ENCODE measurements around the gene CATSPER3.

CATSPER3 gene

GRCh38 chr5:135053278-135053677, 85.6 kb downstream of the CATSPER3 start:
- H3K4me3 ChIP-seq (ENCODE audit: low read depth, low read length) = no peak overlapping the region
- peaks cover 72% of the 10 kb centered on the region for H3K27me3 ChIP-seq (ENCODE audit: control insufficient read depth, insufficient read depth, low read length)
- no peaks in the 10 kb centered on the region for H3K4me1 ChIP-seq (ENCODE audit: control insufficient read depth, insufficient read depth, low read length)
- H3K9me3 ChIP-seq (ENCODE audit: control insufficient read depth, insufficient read depth, low read length) = no peaks in the 10 kb centered on the region
- H3K36me3 ChIP-seq (ENCODE audit: control insufficient read depth, insufficient read depth, low read length) = no peaks in the 10 kb centered on the region
- no peak overlapping the region for H3K9ac ChIP-seq (ENCODE audit: low read depth, low read length)

GRCh38 chr5:135053989-135054388, 86.3 kb downstream of the CATSPER3 start:
- Histone ChIP-seq H3K36me3 (ENCODE audit: control insufficient read depth, insufficient read depth, low read length) (no peaks in the 10 kb centered on the region), H3K4me1 (ENCODE audit: control insufficient read depth, insufficient read depth, low read length) (no peaks in the 10 kb centered on the region), H3K27me3 (ENCODE audit: control insufficient read depth, insufficient read depth, low read length) (peaks cover 69% of the 10 kb centered on the region), H3K4me3 (ENCODE audit: low read depth, low read length) (no peak overlapping the region), H3K9ac (ENCODE audit: low read depth, low read length) (no peak overlapping the region), H3K9me3 (ENCODE audit: control insufficient read depth, insufficient read depth, low read length) (no peaks in the 10 kb centered on the region)

GRCh38 chr5:135054546-135054945, 86.8 kb downstream of the CATSPER3 start:
- no peak overlapping the region for H3K9ac ChIP-seq (ENCODE audit: low read depth, low read length)
- no peaks in the 10 kb centered on the region for H3K4me1 ChIP-seq (ENCODE audit: control insufficient read depth, insufficient read depth, low read length)
- no peak overlapping the region for H3K4me3 ChIP-seq (ENCODE audit: low read depth, low read length)
- H3K36me3 ChIP-seq (ENCODE audit: control insufficient read depth, insufficient read depth, low read length) = no peaks in the 10 kb centered on the region
- no peaks in the 10 kb centered on the region for H3K9me3 ChIP-seq (ENCODE audit: control insufficient read depth, insufficient read depth, low read length)
- peaks cover 64% of the 10 kb centered on the region for H3K27me3 ChIP-seq (ENCODE audit: control insufficient read depth, insufficient read depth, low read length)

GRCh38 chr5:135055396-135055795, 87.7 kb downstream of the CATSPER3 start:
- no peaks in the 10 kb centered on the region for H3K4me1 ChIP-seq (ENCODE audit: control insufficient read depth, insufficient read depth, low read length)

GRCh38 chr5:135056316-135057030, 88.8 kb downstream of the CATSPER3 start:
- Histone ChIP-seq H3K27me3 (ENCODE audit: control insufficient read depth, insufficient read depth, low read length) (peaks cover 44% of the 10 kb centered on the region), H3K9ac (ENCODE audit: low read depth, low read length) (no peak overlapping the region)

More at GRCh38 chr5:135055396-135055795, 87.7 kb downstream of the CATSPER3 start:
- H3K27me3 ChIP-seq (ENCODE audit: control insufficient read depth, insufficient read depth, low read length) = peaks cover 55% of the 10 kb centered on the region
- no peak overlapping the region for H3K4me3 ChIP-seq (ENCODE audit: low read depth, low read length)
- no peaks in the 10 kb centered on the region for H3K9me3 ChIP-seq (ENCODE audit: control insufficient read depth, insufficient read depth, low read length)
- no peaks in the 10 kb centered on the region for H3K36me3 ChIP-seq (ENCODE audit: control insufficient read depth, insufficient read depth, low read length)
- H3K9ac ChIP-seq (ENCODE audit: low read depth, low read length) = no peak overlapping the region

GRCh38 chr5:135057233-135057632, 89.5 kb downstream of the CATSPER3 start:
- Histone ChIP-seq H3K27me3 (ENCODE audit: control insufficient read depth, insufficient read depth, low read length) (peaks cover 37% of the 10 kb centered on the region), H3K9ac (ENCODE audit: low read depth, low read length) (no peak overlapping the region), H3K36me3 (ENCODE audit: control insufficient read depth, insufficient read depth, low read length) (no peaks in the 10 kb centered on the region), H3K4me1 (ENCODE audit: control insufficient read depth, insufficient read depth, low read length) (no peaks in the 10 kb centered on the region), H3K4me3 (ENCODE audit: low read depth, low read length) (no peak overlapping the region), H3K9me3 (ENCODE audit: control insufficient read depth, insufficient read depth, low read length) (no peaks in the 10 kb centered on the region)

More at GRCh38 chr5:135056316-135057030, 88.8 kb downstream of the CATSPER3 start:
- Histone ChIP-seq H3K36me3 (ENCODE audit: control insufficient read depth, insufficient read depth, low read length) (no peaks in the 10 kb centered on the region), H3K4me1 (ENCODE audit: control insufficient read depth, insufficient read depth, low read length) (no peaks in the 10 kb centered on the region), H3K4me3 (ENCODE audit: low read depth, low read length) (no peak overlapping the region), H3K9me3 (ENCODE audit: control insufficient read depth, insufficient read depth, low read length) (no peaks in the 10 kb centered on the region)

GRCh38 chr5:135058331-135058732, 90.6 kb downstream of the CATSPER3 start:
- Histone ChIP-seq H3K9ac (ENCODE audit: low read depth, low read length) (no peak overlapping the region), H3K9me3 (ENCODE audit: control insufficient read depth, insufficient read depth, low read length) (no peaks in the 10 kb centered on the region), H3K4me1 (ENCODE audit: control insufficient read depth, insufficient read depth, low read length) (no peaks in the 10 kb centered on the region)

GRCh38 chr5:135059000-135059923, 91.6 kb downstream of the CATSPER3 start:
- H3K4me3 ChIP-seq (ENCODE audit: low read depth, low read length) = no peak overlapping the region
- H3K36me3 ChIP-seq (ENCODE audit: control insufficient read depth, insufficient read depth, low read length) = no peaks in the 10 kb centered on the region
- no peak overlapping the region for H3K9ac ChIP-seq (ENCODE audit: low read depth, low read length)
- no peaks in the 10 kb centered on the region for H3K4me1 ChIP-seq (ENCODE audit: control insufficient read depth, insufficient read depth, low read length)
- peaks cover 25% of the 10 kb centered on the region for H3K27me3 ChIP-seq (ENCODE audit: control insufficient read depth, insufficient read depth, low read length)
- H3K9me3 ChIP-seq (ENCODE audit: control insufficient read depth, insufficient read depth, low read length) = no peaks in the 10 kb centered on the region

More at GRCh38 chr5:135058331-135058732, 90.6 kb downstream of the CATSPER3 start:
- Histone ChIP-seq H3K4me3 (ENCODE audit: low read depth, low read length) (no peak overlapping the region), H3K27me3 (ENCODE audit: control insufficient read depth, insufficient read depth, low read length) (peaks cover 29% of the 10 kb centered on the region), H3K36me3 (ENCODE audit: control insufficient read depth, insufficient read depth, low read length) (no peaks in the 10 kb centered on the region)

- no peaks in the 10 kb centered on the region for H3K9me3 ChIP-seq (ENCODE audit: control insufficient read depth, insufficient read depth, low read length)
- H3K4me1 ChIP-seq (ENCODE audit: control insufficient read depth, insufficient read depth, low read length) = no peaks in the 10 kb centered on the region
- no peaks in the 10 kb centered on the region for H3K36me3 ChIP-seq (ENCODE audit: control insufficient read depth, insufficient read depth, low read length)
- H3K4me3 ChIP-seq (ENCODE audit: low read depth, low read length) = no peak overlapping the region
- peaks cover 21% of the 10 kb centered on the region for H3K27me3 ChIP-seq (ENCODE audit: control insufficient read depth, insufficient read depth, low read length)
- H3K9ac ChIP-seq (ENCODE audit: low read depth, low read length) = no peak overlapping the region
Measured at GRCh38 chr5:135060021-135060420, 92.3 kb downstream of the CATSPER3 start.

GRCh38 chr5:135061001-135061400, 93.3 kb downstream of the CATSPER3 start:
- Histone ChIP-seq H3K36me3 (ENCODE audit: control insufficient read depth, insufficient read depth, low read length) (no peaks in the 10 kb centered on the region), H3K9me3 (ENCODE audit: control insufficient read depth, insufficient read depth, low read length) (no peaks in the 10 kb centered on the region), H3K27me3 (ENCODE audit: control insufficient read depth, insufficient read depth, low read length) (peaks cover 22% of the 10 kb centered on the region), H3K4me3 (ENCODE audit: low read depth, low read length) (no peak overlapping the region), H3K9ac (ENCODE audit: low read depth, low read length) (no peak overlapping the region), H3K4me1 (ENCODE audit: control insufficient read depth, insufficient read depth, low read length) (no peaks in the 10 kb centered on the region)
